ENCODE results near the gene SH2D2A.

Gene SH2D2A

DNA sequence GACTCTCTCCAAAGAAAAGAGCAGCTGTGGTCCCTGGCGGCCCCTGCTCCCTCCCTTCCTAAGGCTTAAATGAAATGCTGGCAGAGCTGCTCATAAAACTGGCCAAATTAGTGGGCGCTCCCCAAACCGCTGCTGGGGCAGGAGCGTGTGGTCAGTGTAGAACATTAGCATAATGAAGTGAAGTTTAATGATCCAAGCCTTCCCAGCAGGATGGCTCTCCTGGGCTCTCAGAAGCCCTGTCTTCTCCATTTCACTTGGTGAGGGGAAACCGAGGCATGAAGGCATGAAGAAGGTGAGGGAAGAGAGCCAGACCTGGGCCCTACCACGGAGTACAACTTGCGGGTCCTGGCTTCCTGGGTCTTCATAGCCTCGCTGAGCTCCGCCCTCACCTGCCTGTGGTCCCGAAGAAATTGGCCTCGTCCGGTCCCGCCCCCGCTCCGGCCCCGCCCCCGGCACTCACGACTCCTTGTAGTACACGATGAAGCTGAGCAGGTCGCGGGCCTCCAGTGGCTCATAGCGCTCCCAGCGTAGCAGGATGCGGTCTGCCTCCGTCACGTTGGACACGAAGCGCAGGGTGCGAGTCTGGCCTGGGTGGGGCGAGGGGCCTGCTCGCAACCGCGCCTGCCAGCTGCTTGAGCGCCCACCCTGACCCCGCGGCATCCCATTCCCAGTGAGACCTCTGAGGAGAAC is 32.0 kb upstream of the SH2D2A start:
- Histone ChIP-seq H3K27ac (ENCODE audit: low read depth in 2 of 2, low read length in 2 of 2) (no peak overlapping the region), H3K27me3 (ENCODE audit: control insufficient read depth in 2 of 2, insufficient read depth in 2 of 2, low read length in 2 of 2) (peaks cover 13 to 44% of the 10 kb centered on the region in 2 donors), H3K36me3 (ENCODE audit: control insufficient read depth in 2 of 2, insufficient read depth in 2 of 2, low read length in 2 of 2) (no peaks in the 10 kb centered on the region), H3K4me1 (ENCODE audit: control insufficient read depth in 2 of 2, insufficient read depth in 2 of 2, low read length in 2 of 2) (no peaks in the 10 kb centered on the region), H3K9ac (ENCODE audit: low read depth in 1 of 2, low read length in 2 of 2) (no peak overlapping the region), H3K9me3 (ENCODE audit: control insufficient read depth in 2 of 2, low read length in 2 of 2) (no peaks in the 10 kb centered on the region), H3K4me3 (ENCODE audit: low read length in 2 of 2) (no peak overlapping the region)

GRCh38 chr1:156847591-156848460 is 31.2 kb upstream of the SH2D2A start:
- Histone ChIP-seq H3K27me3 (ENCODE audit: control insufficient read depth in 2 of 2, insufficient read depth in 2 of 2, low read length in 2 of 2) (peaks cover 16 to 44% of the 10 kb centered on the region in 2 donors), H3K27ac (ENCODE audit: low read depth in 2 of 2, low read length in 2 of 2) (no peak overlapping the region), H3K36me3 (ENCODE audit: control insufficient read depth in 2 of 2, insufficient read depth in 2 of 2, low read length in 2 of 2) (no peaks in the 10 kb centered on the region), H3K4me1 (ENCODE audit: control insufficient read depth in 2 of 2, insufficient read depth in 2 of 2, low read length in 2 of 2) (no peaks in the 10 kb centered on the region), H3K9ac (ENCODE audit: low read depth in 1 of 2, low read length in 2 of 2) (no peak overlapping the region), H3K9me3 (ENCODE audit: control insufficient read depth in 2 of 2, low read length in 2 of 2) (no peaks in the 10 kb centered on the region), H3K4me3 (ENCODE audit: low read length in 2 of 2) (no peak overlapping the region)

- H3K27me3 ChIP-seq (ENCODE audit: control insufficient read depth in 2 of 2, insufficient read depth in 2 of 2, low read length in 2 of 2): peaks cover 19 to 47% of the 10 kb centered on the region in 2 donors
- no peaks in the 10 kb centered on the region for H3K9me3 ChIP-seq (ENCODE audit: control insufficient read depth in 2 of 2, low read length in 2 of 2)
- H3K36me3 ChIP-seq (ENCODE audit: control insufficient read depth in 2 of 2, insufficient read depth in 2 of 2, low read length in 2 of 2): no peaks in the 10 kb centered on the region
- no peaks in the 10 kb centered on the region for H3K4me1 ChIP-seq (ENCODE audit: control insufficient read depth in 2 of 2, insufficient read depth in 2 of 2, low read length in 2 of 2)
- no peak overlapping the region for H3K4me3 ChIP-seq (ENCODE audit: low read length in 2 of 2)
- H3K9ac ChIP-seq (ENCODE audit: low read depth in 1 of 2, low read length in 2 of 2): no peak overlapping the region
- H3K27ac ChIP-seq (ENCODE audit: low read depth in 2 of 2, low read length in 2 of 2): no peak overlapping the region
These were observed 30.0 kb upstream of the SH2D2A start for GRCh38 chr1:156846643-156847042.

DNA sequence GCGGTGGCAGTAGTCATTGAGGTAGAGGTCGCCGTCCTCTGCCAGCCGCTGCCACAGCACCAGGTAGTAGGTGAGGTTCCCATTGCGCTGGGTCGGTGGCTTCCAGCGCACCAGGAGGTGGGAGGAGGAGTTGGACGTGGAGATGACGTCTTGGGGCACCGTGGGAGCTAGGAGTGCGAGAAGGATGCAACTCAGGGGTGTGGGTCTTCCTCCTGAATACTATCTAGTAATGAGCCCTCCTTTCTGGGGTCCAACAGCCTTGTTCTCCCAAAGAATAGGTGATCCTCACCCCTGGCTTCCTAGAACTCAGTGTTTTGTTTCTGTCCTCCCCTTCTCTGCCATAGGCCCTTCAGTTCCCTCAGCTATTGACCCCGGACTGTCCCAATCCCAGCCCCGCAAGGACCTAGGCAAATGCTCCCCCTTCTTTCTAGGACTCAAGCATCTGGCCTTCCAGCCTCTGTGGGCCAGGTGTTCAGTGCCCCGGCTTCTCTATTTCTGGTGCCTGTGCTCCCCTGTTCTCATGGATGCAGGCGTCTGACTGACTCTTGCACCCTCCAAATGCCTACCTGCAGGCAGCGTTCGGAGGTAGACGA is 29.4 kb upstream of the SH2D2A start:
- no peak overlapping the region for H3K9ac ChIP-seq (ENCODE audit: low read depth in 1 of 2, low read length in 2 of 2)
- no peaks in the 10 kb centered on the region for H3K9me3 ChIP-seq (ENCODE audit: control insufficient read depth in 2 of 2, low read length in 2 of 2)
- peaks cover 19 to 47% of the 10 kb centered on the region in 2 donors for H3K27me3 ChIP-seq (ENCODE audit: control insufficient read depth in 2 of 2, insufficient read depth in 2 of 2, low read length in 2 of 2)
- H3K27ac ChIP-seq (ENCODE audit: low read depth in 2 of 2, low read length in 2 of 2): no peak overlapping the region
- H3K4me1 ChIP-seq (ENCODE audit: control insufficient read depth in 2 of 2, insufficient read depth in 2 of 2, low read length in 2 of 2): no peaks in the 10 kb centered on the region
- H3K4me3 ChIP-seq (ENCODE audit: low read length in 2 of 2): no peak overlapping the region
- no peaks in the 10 kb centered on the region for H3K36me3 ChIP-seq (ENCODE audit: control insufficient read depth in 2 of 2, insufficient read depth in 2 of 2, low read length in 2 of 2)

DNA sequence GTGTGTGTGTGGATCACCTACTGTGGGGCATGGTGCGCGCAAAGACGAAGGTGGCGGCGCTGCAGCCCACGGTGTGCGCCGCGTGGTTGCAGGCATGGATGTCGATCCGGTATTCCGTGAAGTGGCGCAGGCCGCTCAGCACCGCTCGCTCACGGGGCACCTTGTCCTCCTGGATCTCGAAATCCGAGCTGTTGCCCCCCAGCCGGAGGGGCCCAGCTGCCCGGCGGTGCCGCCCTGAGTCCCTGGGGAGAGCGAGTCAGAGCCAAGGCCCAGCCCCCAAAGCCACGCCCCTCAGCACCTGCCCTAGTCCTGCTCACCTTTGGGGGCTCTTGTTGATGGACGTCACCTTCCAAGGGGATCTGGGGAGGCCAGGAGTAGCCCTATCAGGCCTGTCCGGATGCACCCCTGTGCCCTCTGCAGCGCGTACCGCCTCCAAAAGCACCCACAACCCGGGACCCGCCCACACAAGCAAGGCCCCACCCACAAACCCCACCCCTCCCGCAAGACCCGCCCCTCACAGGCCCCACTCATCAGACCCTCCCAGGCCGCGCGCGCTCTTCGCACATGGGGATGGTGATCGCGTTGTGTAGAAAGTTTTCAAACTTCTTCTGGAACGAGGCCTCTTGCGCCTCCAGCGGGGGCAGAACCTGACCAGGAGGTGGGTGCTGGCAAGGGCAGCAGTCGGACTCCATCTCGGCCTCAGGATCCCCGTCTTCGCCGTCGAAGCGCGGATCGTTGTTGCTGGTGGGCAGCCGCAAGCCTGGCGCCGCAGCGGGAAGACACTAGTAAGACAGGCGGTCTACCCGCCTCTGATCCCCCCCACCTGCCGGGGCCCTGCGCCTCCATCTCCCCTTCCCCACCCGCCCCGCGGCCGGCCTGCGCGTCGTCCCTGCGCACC is 28.7 kb upstream of the SH2D2A start:
- Histone ChIP-seq H3K9ac (ENCODE audit: low read depth in 1 of 2, low read length in 2 of 2) (no peak overlapping the region), H3K27ac (ENCODE audit: low read depth in 2 of 2, low read length in 2 of 2) (no peak overlapping the region), H3K4me1 (ENCODE audit: control insufficient read depth in 2 of 2, insufficient read depth in 2 of 2, low read length in 2 of 2) (no peaks in the 10 kb centered on the region), H3K9me3 (ENCODE audit: control insufficient read depth in 2 of 2, low read length in 2 of 2) (no peaks in the 10 kb centered on the region), H3K36me3 (ENCODE audit: control insufficient read depth in 2 of 2, insufficient read depth in 2 of 2, low read length in 2 of 2) (no peaks in the 10 kb centered on the region), H3K27me3 (ENCODE audit: control insufficient read depth in 2 of 2, insufficient read depth in 2 of 2, low read length in 2 of 2) (peaks cover 19 to 47% of the 10 kb centered on the region in 2 donors), H3K4me3 (ENCODE audit: low read length in 2 of 2) (no peak overlapping the region)

DNA sequence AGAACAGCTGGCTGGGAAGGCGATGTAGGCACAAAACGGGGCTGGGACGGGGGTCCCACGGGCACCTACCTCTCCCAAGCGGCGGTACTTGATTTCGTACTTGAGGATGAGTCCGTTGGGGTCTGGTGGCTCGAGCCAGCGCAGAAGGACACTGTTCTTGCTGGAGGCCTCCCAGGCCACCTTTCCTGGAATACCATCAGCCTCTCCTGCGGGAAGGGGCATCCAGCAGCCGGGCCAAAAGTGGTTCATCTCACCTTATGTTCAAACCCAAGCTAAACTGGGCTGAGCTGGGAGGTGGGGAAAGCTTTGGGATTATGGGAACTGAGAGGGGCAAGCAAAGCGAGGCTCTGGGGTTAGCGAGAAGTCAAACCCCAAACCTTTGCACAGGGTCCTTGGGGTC is 28.0 kb upstream of the SH2D2A start:
- no peak overlapping the region for H3K4me3 ChIP-seq (ENCODE audit: low read length in 2 of 2)
- no peaks in the 10 kb centered on the region for H3K4me1 ChIP-seq (ENCODE audit: control insufficient read depth in 2 of 2, insufficient read depth in 2 of 2, low read length in 2 of 2)
- H3K27me3 ChIP-seq (ENCODE audit: control insufficient read depth in 2 of 2, insufficient read depth in 2 of 2, low read length in 2 of 2): peaks cover 19 to 48% of the 10 kb centered on the region in 2 donors
- H3K27ac ChIP-seq (ENCODE audit: low read depth in 2 of 2, low read length in 2 of 2): no peak overlapping the region
- no peaks in the 10 kb centered on the region for H3K9me3 ChIP-seq (ENCODE audit: control insufficient read depth in 2 of 2, low read length in 2 of 2)
- no peak overlapping the region for H3K9ac ChIP-seq (ENCODE audit: low read depth in 1 of 2, low read length in 2 of 2)
- no peaks in the 10 kb centered on the region for H3K36me3 ChIP-seq (ENCODE audit: control insufficient read depth in 2 of 2, insufficient read depth in 2 of 2, low read length in 2 of 2)

DNA sequence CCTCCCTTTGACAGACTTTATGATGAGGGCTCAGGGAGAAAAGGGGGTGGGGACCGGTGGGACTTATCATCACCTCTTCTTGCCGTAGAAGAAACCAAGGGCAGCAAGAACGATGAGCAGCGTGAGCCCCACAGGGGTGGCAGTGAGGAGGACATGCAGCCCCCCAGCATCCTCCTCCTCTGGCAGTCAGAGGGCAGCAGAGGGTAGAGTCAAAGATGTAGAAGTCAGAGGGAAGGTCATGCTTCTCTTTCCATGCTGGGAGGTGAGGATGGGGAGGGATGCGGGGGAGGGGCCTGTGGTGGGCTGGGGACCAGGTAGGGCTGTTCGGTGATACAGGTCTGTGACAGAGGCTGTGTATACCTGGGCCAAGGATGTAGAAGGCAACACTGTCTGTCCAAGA is 27.5 kb upstream of the SH2D2A start:
- H3K9ac ChIP-seq (ENCODE audit: low read depth in 1 of 2, low read length in 2 of 2): no peak overlapping the region
- H3K27me3 ChIP-seq (ENCODE audit: control insufficient read depth in 2 of 2, insufficient read depth in 2 of 2, low read length in 2 of 2): peaks cover 20 to 51% of the 10 kb centered on the region in 2 donors
- H3K4me3 ChIP-seq (ENCODE audit: low read length in 2 of 2): no peak overlapping the region

DNA sequence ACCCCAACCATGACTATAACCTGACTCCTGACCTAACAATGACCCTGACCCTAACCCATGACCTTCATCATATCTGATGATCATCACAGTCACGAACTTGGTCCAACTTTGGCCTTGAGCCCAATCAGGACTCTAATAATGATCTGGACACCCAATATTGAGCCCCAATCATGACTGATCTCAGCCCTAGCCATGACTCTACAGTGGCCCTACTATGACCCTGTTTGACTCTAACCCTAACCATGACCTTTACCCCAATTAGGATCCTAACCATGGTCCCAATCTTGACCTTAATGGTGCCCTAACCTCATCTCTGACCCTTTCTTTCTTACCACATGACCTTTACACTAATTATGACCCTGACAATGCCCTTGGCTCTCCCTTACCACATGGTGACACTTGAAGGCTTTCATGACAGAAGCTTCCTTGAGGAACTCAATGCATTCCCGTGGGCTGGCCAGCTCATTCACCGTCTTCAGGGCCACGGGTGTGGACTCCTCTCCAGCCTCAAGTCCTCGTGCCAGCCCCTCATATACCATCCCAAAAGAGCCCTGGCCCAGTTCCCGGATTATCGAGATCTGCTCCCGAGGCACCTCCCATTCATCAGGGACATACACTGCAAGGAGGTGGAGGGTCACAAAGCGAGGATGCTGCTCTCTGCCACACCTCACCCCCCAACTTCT is 26.1 kb upstream of the SH2D2A start:
- Histone ChIP-seq H3K4me1 (ENCODE audit: control insufficient read depth in 2 of 2, insufficient read depth in 2 of 2, low read length in 2 of 2) (no peaks in the 10 kb centered on the region), H3K4me3 (ENCODE audit: low read length in 2 of 2) (no peak overlapping the region), H3K27ac (ENCODE audit: low read depth in 2 of 2, low read length in 2 of 2) (no peak overlapping the region), H3K27me3 (ENCODE audit: control insufficient read depth in 2 of 2, insufficient read depth in 2 of 2, low read length in 2 of 2) (peaks cover 20 to 43% of the 10 kb centered on the region in 2 donors), H3K9ac (ENCODE audit: low read depth in 1 of 2, low read length in 2 of 2) (no peak overlapping the region), H3K36me3 (ENCODE audit: control insufficient read depth in 2 of 2, insufficient read depth in 2 of 2, low read length in 2 of 2) (no peaks in the 10 kb centered on the region), H3K9me3 (ENCODE audit: control insufficient read depth in 2 of 2, low read length in 2 of 2) (no peaks in the 10 kb centered on the region)

More for the DNA sequence above, 27.5 kb upstream of the SH2D2A start:
- Histone ChIP-seq H3K9me3 (ENCODE audit: control insufficient read depth in 2 of 2, low read length in 2 of 2) (no peaks in the 10 kb centered on the region), H3K36me3 (ENCODE audit: control insufficient read depth in 2 of 2, insufficient read depth in 2 of 2, low read length in 2 of 2) (no peaks in the 10 kb centered on the region), H3K4me1 (ENCODE audit: control insufficient read depth in 2 of 2, insufficient read depth in 2 of 2, low read length in 2 of 2) (no peaks in the 10 kb centered on the region), H3K27ac (ENCODE audit: low read depth in 2 of 2, low read length in 2 of 2) (no peak overlapping the region)

DNA sequence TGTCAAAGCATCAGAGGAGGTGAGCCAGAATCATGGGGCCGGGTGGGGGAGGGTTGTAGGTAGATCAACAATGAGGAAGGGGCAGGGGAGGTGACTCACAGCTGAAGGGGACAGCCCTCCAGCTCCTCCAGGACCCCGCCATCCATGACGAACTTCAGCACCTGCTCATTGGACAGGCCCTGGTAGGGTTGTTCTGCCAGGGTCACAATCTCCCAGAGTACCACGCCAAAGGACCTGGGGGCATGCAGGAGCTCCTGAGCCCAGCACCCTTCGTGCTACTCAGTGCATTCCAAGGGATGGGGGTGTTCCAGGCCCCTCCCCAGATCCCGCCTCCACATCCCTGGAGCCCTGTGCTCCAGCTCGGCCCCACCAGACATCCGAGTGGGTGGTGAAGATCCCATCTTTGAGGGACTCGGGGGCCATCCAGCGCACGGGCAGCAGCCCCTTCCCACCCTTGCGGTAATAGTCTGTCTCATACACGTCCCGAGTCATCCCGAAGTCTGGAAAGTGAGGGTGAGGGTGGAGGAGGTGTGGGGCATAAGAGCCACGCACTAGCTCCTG is 24.7 kb upstream of the SH2D2A start:
- Histone ChIP-seq H3K4me1 (ENCODE audit: control insufficient read depth in 2 of 2, insufficient read depth in 2 of 2, low read length in 2 of 2) (no peaks in the 10 kb centered on the region), H3K27ac (ENCODE audit: low read depth in 2 of 2, low read length in 2 of 2) (no peak overlapping the region), H3K9me3 (ENCODE audit: control insufficient read depth in 2 of 2, low read length in 2 of 2) (no peaks in the 10 kb centered on the region), H3K36me3 (ENCODE audit: control insufficient read depth in 2 of 2, insufficient read depth in 2 of 2, low read length in 2 of 2) (no peaks in the 10 kb centered on the region), H3K27me3 (ENCODE audit: control insufficient read depth in 2 of 2, insufficient read depth in 2 of 2, low read length in 2 of 2) (peaks cover 20 to 35% of the 10 kb centered on the region in 2 donors), H3K9ac (ENCODE audit: low read depth in 1 of 2, low read length in 2 of 2) (no peak overlapping the region), H3K4me3 (ENCODE audit: low read length in 2 of 2) (no peak overlapping the region)
